HG03439 (cell line): ENCODE results near the gene PTPA.

Experiments used
- ATAC-seq: cut with Tn5 transposase; IDR thresholded peaks from one replicate; pipeline ENCODE4 v1.9.1; 2021; ENCODE audit warnings: mild to moderate bottlenecking, moderate library complexity; ENCODE audit not compliant: unreplicated experiment

Gene PTPA

GRCh38 chr9:129081388-129081904, 29.8 kb upstream of the PTPA start:
- ATAC-seq: no peak

DNA sequence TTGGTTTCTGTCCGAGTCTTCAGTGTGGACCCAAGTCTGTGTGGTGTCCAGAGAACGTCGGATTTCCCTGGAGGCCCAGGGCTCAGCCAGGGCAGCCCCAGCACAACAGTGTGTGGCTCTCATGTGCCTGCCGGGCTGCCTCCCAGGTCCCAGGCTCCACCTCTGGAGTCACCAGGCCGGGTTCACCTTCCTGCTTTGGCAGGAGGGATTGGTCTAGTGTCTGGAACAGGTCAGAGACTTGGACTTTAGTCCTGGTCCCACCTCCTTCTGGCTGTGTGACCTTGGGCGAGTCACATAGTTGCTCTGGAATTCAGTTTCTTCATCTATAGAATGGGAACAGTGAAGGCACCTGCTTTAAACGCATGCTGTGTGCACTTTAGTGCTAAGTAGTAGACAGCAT, 27.1 kb upstream of the PTPA start:
- ATAC-seq: no peak

GRCh38 chr9:129089246-129089645, 22.0 kb upstream of the PTPA start:
- ATAC-seq: no peak

- ATAC-seq: no peak
These were observed 17.4 kb upstream of the PTPA start for GRCh38 chr9:129093602-129094386.

GRCh38 chr9:129094387-129095169, 16.6 kb upstream of the PTPA start:
- ATAC-seq: no peak

- ATAC-seq: no peak
These were observed 16.0 kb upstream of the PTPA start for GRCh38 chr9:129095170-129095667.

DNA sequence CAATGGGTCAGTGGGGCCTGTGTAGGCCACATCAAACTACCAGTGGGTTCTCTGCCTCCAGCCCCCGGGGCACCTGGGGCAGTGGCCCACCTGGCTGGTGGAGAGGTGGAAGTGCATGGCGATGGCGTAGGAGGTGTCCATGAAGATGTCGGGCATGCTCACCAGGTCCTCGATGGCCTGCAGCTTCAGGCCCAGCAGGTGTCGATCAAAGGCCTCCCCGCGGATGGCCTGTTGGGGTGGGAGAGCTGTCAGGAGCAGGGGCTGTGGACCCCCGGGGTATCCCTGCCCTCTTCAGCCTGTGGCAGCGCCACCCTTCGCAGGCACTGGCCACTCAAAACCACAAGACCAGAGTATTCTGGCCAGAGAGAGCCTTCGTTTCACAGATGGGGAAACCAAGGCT, 15.3 kb upstream of the PTPA start:
- no peak for ATAC-seq

DNA sequence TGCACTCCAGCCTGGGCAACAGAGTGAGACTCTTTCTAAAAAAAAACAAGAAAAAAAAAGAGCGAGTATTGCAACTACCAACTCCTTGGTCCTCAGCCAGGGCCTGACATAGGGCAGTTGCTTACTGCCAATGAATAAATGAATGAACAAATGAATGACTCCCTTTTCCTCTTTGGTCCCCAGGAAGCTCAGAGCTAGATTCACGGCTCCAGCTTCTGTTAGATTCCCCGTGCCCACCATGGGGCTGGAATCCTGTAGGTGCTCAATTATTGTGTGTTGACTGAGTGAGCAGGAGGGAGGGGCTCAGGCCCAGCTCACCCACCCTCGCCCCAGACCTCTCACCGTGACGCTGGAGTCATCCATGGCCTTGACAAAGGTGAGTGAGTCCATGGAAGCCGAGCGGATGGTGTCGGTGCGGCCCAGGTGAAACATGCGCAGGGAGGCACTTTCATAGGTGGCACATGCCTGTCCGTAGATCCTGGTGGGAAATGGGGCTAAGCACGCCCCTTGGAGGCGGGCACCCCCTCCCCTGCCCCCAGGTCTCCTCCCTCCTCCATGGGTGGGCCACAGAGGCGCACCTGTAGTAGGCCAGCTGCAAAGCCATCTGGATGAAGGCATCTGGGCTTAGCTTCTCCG, 13.4 kb upstream of the PTPA start:
- ATAC-seq: no peak

- no peak for ATAC-seq
These were observed 12.9 kb upstream of the PTPA start for GRCh38 chr9:129098328-129098727.

GRCh38 chr9:129100383-129101169, 10.6 kb upstream of the PTPA start:
- ATAC-seq: no peak

- ATAC-seq: no peak
These were observed 9.9 kb upstream of the PTPA start for GRCh38 chr9:129101279-129101678.

DNA sequence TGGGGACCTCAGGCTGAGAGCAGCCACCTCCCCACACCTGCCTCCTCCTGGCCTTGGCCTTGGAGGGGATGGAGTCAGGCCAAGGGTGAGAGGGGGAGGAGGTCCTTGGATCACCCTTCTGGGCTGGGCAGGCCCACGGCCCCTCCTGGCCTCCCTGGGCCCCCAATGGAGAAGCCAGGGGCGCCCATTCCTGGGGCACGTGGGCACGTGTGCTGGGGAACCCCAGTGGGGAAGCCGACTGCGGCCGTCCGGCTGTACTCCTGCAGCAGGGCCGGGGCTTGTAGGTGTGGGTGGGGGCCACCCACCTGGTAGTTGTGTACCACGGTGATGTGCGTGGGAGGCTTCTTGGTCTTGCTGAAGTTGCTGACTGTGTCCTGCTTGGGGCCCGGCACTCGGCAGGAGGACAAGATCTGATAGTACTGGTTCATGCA, 9.1 kb upstream of the PTPA start:
- ATAC-seq: no peak

DNA sequence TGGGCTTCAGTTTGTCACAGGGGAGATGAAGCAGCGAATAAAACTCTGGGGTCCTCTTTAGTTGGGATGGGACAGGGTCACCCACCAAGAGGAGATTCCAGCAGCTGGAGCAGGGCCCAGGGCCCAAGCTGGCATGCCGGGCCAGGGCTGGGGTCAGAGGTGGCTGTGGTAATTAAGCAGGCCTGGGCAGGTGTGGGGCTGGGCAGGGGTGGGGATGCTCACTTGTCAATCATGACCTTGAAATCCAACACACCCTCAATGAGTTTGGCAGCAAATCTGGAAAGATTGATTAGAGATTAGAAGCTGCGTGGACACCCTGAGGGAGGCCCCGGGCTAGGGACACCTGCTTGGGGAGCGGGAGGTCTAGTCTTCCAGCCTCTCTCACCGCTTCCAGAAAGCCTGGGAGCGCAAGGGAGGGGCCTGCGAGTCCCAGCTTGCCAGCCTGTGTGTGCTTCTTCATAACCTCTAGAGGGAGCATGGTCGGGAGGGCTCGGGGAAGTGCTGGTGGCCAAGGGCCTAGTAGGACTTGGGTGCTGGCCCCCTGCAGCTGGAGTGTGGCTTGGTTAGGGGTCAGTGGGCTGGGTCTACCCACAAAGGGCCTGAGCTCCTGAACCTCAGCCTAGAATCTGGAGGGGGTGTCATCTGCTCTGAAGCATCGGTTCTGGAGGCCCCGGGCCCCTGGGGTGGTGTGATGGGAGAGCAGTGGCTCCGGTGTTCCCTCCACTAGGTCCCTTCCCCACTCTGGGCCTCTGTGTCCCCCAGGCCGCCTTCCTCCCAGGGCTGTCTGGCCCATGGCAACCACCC, 8.2 kb upstream of the PTPA start:
- ATAC-seq: no peak

DNA sequence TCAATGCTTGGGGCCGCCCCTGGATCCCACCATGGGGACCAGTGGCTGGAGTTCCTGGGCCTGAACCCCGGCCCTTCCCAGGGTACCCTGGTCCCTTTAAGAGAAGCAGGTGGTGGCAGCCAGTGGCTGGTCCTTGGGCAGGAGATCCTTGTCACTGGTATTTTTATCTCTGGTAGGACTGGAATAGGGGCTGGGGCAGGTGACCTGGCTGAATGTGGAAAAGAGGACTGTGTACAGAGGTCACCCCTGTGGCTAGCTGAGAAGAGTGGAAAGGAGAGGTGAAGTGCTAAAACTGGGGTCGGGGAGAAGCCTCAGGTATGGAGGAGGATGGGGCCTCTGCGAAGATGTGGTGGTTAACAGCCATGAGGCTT, 7.6 kb upstream of the PTPA start:
- ATAC-seq: no peak

- no peak for ATAC-seq
These were observed 7.2 kb upstream of the PTPA start for GRCh38 chr9:129104051-129104450.

DNA sequence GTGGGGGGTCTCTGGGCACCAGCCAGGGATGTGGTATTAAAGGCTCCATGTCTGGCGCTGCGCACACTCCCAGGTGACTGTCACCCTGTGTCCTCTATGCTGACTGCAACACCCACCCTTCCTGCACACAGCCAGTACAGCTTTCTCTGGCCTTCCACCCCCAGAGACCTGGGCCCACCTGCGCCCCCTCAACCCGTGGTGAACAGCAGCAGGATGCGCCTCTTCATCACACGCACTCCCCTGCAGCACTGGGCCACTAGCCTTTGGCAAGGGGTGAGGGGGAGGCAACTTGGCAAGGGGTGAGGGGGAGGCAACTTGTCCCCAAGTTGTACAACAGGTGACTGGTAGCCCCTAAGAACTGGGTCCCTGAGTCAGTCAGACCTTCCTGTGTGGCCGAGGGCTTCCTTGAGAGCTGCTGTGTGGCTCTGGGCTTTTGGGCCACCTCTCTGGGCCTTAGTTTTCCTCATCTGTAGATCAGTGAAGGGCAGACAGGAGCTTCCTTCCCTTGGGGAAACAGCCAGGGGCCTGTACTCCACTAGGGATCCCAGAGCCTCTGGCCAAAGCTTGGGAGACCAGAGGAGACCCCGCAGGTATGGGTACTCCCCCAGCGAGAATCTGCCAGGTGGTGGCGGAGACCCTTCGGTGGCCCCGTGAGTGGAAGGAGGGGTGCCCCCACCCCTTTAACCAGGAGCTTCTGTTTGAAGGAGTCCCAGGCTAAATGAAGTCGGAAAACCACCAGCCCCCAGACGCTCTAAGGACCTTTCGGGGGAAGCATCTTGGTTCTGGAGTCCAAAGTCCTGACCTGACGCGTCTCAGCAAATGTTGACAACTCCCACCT, 5.1 kb upstream of the PTPA start:
- ATAC-seq: no peak

GRCh38 chr9:129107651-129108050, 3.6 kb upstream of the PTPA start:
- ATAC-seq: no peak

DNA sequence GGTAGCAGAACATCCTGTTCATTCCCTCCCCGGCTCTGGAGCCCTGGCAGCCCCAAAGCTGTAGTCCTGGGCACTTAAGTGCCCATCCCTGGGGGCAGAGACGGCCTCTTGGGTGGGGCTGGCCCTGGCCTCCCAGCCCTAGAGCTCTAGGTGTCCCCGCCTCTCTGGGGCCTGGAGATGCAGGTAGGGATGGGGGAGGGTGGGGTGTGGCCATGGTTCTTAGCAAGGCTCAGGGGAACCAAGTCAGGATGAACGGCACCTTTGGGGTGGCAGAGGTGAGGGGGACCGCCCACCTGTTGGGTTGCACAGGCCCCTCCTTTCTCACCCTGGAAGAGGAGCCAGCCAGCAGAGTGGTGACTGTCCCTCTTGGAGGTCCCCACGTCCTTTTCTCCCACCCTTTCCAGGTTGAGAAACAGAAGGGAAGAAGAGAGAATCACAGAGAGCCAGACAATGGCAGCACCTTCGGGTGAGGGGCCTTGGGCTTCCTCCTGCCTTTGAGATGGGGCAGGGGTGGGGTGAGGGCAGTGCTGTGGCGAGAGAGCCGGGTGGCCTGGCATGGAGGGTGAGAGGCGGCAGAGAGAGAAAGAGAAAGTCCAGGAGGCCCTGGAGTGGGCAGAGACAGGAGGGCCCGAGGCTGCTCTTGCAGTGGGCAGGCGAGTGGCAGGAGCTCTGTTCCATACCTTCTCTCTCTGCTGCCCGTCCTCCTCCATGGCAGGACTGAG, 3.0 kb upstream of the PTPA start:
- no peak for ATAC-seq
